AG08396 (cell line): ENCODE measurements around the gene KMT2E.

Experiments
- DNase-seq: peaks from one replicate; pipeline ENCODE4 v3.0.0; 2012; ENCODE audit warnings: low spot score, mixed read lengths

The KMT2E gene

GRCh38 chr7:105130580-105130979 is 116.6 kb downstream of the KMT2E start:
- no peak for DNase-seq

GRCh38 chr7:105131033-105131656 is 117.1 kb downstream of the KMT2E start:
- no peak for DNase-seq

GRCh38 chr7:105131890-105132289 is 117.9 kb downstream of the KMT2E start:
- DNase-seq: no peak

GRCh38 chr7:105132335-105132734 is 118.3 kb downstream of the KMT2E start:
- DNase-seq: no peak

- DNase-seq: no peak
Measured at GRCh38 chr7:105132835-105133234, 118.8 kb downstream of the KMT2E start.

- DNase-seq: no peak
Measured at GRCh38 chr7:105133358-105133757, 119.4 kb downstream of the KMT2E start.

GRCh38 chr7:105133986-105134655 is 120.1 kb downstream of the KMT2E start:
- DNase-seq: no peak

GRCh38 chr7:105136221-105136620 is 122.2 kb downstream of the KMT2E start:
- peak; percentile 28 for DNase-seq

GRCh38 chr7:105137898-105138297 is 123.9 kb downstream of the KMT2E start:
- no peak for DNase-seq

- no peak for DNase-seq
Measured at GRCh38 chr7:105139381-105139780, 125.4 kb downstream of the KMT2E start.

- peak; percentile 29 for DNase-seq
Measured at GRCh38 chr7:105141068-105141467, 127.1 kb downstream of the KMT2E start.

- DNase-seq: peak; percentile 29
Measured at GRCh38 chr7:105149827-105150226, 135.8 kb downstream of the KMT2E start.

GRCh38 chr7:105151152-105151551 is 137.1 kb downstream of the KMT2E start:
- no peak for DNase-seq

GRCh38 chr7:105153531-105153930 is 139.5 kb downstream of the KMT2E start:
- DNase-seq: no peak

- DNase-seq: no peak
Measured at GRCh38 chr7:105154084-105154483, 140.1 kb downstream of the KMT2E start.

- no peak for DNase-seq
Measured at GRCh38 chr7:105156731-105157130, 142.7 kb downstream of the KMT2E start.

- DNase-seq: no peak
Measured at GRCh38 chr7:105157278-105157677, 143.3 kb downstream of the KMT2E start.

GRCh38 chr7:105161366-105161765 is 147.4 kb downstream of the KMT2E start:
- DNase-seq: no peak
